GM18508 (cell line): ENCODE measurements around the gene RNH1.

ENCODE experiments used
- ATAC-seq: cut with Tn5 transposase; IDR thresholded peaks from one replicate; pipeline ENCODE4 v1.9.1; 2021; ENCODE audit warnings: moderate number of reproducible peaks; ENCODE audit not compliant: insufficient read depth, unreplicated experiment

Gene RNH1

GRCh38 chr11:506995-507726 lies at the start of gene RNH1:
TSS of gene RNH1 (minus strand) at chr11:507242. CDS start at chr11:502162, 5,080 bp downstream.
- no peak for ATAC-seq

- ATAC-seq = no peak
Observed at GRCh38 chr11:555780-556661, 49.0 kb upstream of the RNH1 start.

GRCh38 chr11:555227-555779 lies 48.3 kb upstream of the RNH1 start:
- no peak for ATAC-seq

GRCh38 chr11:554428-555226 lies 47.6 kb upstream of the RNH1 start:
- ATAC-seq = no peak

- no peak for ATAC-seq
Observed at GRCh38 chr11:553988-554340, 46.9 kb upstream of the RNH1 start.

GRCh38 chr11:553083-553987 lies 46.3 kb upstream of the RNH1 start:
- no peak for ATAC-seq

GRCh38 chr11:551596-551995 lies 44.6 kb upstream of the RNH1 start:
- no peak for ATAC-seq

- ATAC-seq = no peak
Observed at GRCh38 chr11:551131-551530, 44.1 kb upstream of the RNH1 start.

- no peak for ATAC-seq
Observed at GRCh38 chr11:550746-551085, 43.7 kb upstream of the RNH1 start.

GRCh38 chr11:550021-550745 lies 43.1 kb upstream of the RNH1 start:
- no peak for ATAC-seq

GRCh38 chr11:548700-549603 lies 41.9 kb upstream of the RNH1 start:
- no peak for ATAC-seq

- ATAC-seq = no peak
Observed at GRCh38 chr11:545171-545570, 38.1 kb upstream of the RNH1 start.

GRCh38 chr11:544817-545166 lies 37.8 kb upstream of the RNH1 start:
- no peak for ATAC-seq

- ATAC-seq = no peak
Observed at GRCh38 chr11:541433-541885, 34.4 kb upstream of the RNH1 start.

- no peak for ATAC-seq
Observed at GRCh38 chr11:540583-541432, 33.8 kb upstream of the RNH1 start.

GRCh38 chr11:539971-540481 lies 33.0 kb upstream of the RNH1 start:
- ATAC-seq = no peak
